Lower lobe of right lung (tissue), 2 donors: Measurements from ENCODE around the gene ESRRA. TPM values are rescaled to one million over a fixed set of nuclear protein-coding genes. Genes with fewer than 3 reads are reported as not detected.

Experiments
- ATAC-seq, 2 donors: fragments of 200-7000 bp; cut with Tn5 transposase; one replicate each; pipeline ENCODE4 v1.9.1; 2020 to 2022; ENCODE audit warnings: mild to moderate bottlenecking in 2 of 2, moderate library complexity in 2 of 2
- DNase-seq: peaks from one replicate; pipeline ENCODE4 v3.0.0-alpha.2; 2020
- H3K27ac ChIP-seq: fragments of 200-600 bp; one replicate; pipeline ENCODE4 v1.8.0; 2022
- H3K27me3 ChIP-seq: fragments of 200-600 bp; one replicate; pipeline ENCODE4 v1.8.0; 2022; ENCODE audit warnings: low read depth
- H3K36me3 ChIP-seq: fragments of 200-600 bp; one replicate; pipeline ENCODE4 v1.8.0; 2022; ENCODE audit warnings: mild to moderate bottlenecking
- H3K4me1 ChIP-seq: fragments of 200-600 bp; one replicate; pipeline ENCODE4 v1.8.0; 2022
- H3K4me3 ChIP-seq: fragments of 200-600 bp; one replicate; pipeline ENCODE4 v1.8.0; 2022; ENCODE audit warnings: mild to moderate bottlenecking
- H3K9me3 ChIP-seq: fragments of 200-600 bp; one replicate; pipeline ENCODE4 v1.8.0; 2022
- intact Hi-C: fragments of 100-400 bp; cut with DNase I; formaldehyde crosslinking; loops from one replicate; pipeline ENCODE4 v1.11.0; 2022
- long read RNA-seq: library from polyadenylated mRNA; unstranded; transcript quantifications from one replicate; pipeline ENCODE4 v2.0.0, GENCODE V29; 2021
- total RNA-seq: library from RNA; stranded (reverse); fragmentation: NEBNext Ultra II Directional; extraction: Animal tissue kit (Norgen Biotek cat#: 25700); gene quantifications from one replicate; pipeline ENCODE4 v1.2.1, GENCODE V29; 2021
- TF ChIP-seq, protein P1 (sequence below): fragments of 200-600 bp; IDR thresholded peaks from one replicate; pipeline ENCODE4 v1.8.0; 2022; ENCODE audit warnings: antibody characterized with exemption, mild to moderate bottlenecking
- donor health status: DM: no; HTN: yes; CAD: no; lungs with severe emphysema.

The ESRRA gene
- total RNA-seq: 47.9 TPM
- long read RNA-seq, transcript ESRRA-203 (7 exons, 2,218 nt): minor isoform, 5 of 159 reads
- long read RNA-seq, transcript ESRRA-202 (7 exons, 2,283 nt): minor isoform, 5 of 159 reads
- long read RNA-seq, transcript ESRRA-201 (7 exons, 2,215 nt): major isoform, 122 of 159 reads
- long read RNA-seq, partial matches to known transcripts: 13 of 159 reads
- long read RNA-seq, other reads (novel, unspliced or antisense): 14 of 159 reads

DNA sequence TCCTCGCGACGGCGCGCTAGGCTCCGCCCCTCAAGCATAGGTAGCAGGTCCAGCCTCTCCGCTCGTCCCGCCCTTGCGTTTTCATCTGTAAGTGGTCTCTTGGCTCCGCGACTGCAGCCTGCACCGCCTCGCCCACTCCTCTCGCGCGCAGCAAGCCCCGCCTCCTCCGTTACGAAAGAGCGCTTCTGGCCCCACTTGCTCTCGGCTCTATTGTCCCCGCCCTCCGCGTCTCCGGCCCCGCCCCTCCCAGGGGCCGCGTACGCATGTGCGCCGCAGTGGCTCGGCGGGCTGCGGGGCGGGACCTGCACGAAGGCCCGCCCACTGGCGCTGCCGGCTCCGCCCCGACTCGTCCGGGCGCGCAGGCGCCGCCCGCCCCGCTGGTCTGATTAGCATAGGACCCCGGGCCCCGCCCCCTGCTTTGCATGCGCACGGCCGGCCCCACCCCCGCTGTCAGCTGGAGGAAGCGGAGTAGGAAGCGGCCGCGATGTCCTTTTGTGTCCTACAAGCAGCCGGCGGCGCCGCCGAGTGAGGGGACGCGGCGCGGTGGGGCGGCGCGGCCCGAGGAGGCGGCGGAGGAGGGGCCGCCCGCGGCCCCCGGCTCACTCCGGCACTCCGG is at the start of gene ESRRA:
TSS of gene ESRRA (plus strand) at position 450 of the 616 bp plus-strand sequence. CDS start 1,656 bp downstream, outside the sequence.
- TF ChIP-seq, protein P1, sequence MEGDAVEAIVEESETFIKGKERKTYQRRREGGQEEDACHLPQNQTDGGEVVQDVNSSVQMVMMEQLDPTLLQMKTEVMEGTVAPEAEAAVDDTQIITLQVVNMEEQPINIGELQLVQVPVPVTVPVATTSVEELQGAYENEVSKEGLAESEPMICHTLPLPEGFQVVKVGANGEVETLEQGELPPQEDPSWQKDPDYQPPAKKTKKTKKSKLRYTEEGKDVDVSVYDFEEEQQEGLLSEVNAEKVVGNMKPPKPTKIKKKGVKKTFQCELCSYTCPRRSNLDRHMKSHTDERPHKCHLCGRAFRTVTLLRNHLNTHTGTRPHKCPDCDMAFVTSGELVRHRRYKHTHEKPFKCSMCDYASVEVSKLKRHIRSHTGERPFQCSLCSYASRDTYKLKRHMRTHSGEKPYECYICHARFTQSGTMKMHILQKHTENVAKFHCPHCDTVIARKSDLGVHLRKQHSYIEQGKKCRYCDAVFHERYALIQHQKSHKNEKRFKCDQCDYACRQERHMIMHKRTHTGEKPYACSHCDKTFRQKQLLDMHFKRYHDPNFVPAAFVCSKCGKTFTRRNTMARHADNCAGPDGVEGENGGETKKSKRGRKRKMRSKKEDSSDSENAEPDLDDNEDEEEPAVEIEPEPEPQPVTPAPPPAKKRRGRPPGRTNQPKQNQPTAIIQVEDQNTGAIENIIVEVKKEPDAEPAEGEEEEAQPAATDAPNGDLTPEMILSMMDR: no peak
- DNase-seq (peak; percentile 100), ATAC-seq (peak; percentile 93 to 96)
- H3K4me1 ChIP-seq: peaks cover 34% of the 10 kb centered on the region
- intact Hi-C loops: no loop called here
- H3K36me3 ChIP-seq: peaks cover 9% of the 10 kb centered on the region
- H3K4me3 ChIP-seq: peak within 1 kb of the TSS; percentile 75
- peaks cover 7% of the 10 kb centered on the region for H3K27me3 ChIP-seq
- no peaks in the 10 kb centered on the region for H3K9me3 ChIP-seq
- H3K27ac ChIP-seq: peak within 1 kb of the TSS; percentile 96

- H3K27ac ChIP-seq: no peak overlapping the region
- H3K27me3 ChIP-seq: no peaks in the 10 kb centered on the region
- ATAC-seq (no peak), DNase-seq (no peak)
- H3K4me1 ChIP-seq: peaks cover 19% of the 10 kb centered on the region
- peaks cover 66% of the 10 kb centered on the region for H3K36me3 ChIP-seq
- intact Hi-C loops: no loop called here
- no peak overlapping the region for H3K4me3 ChIP-seq
- TF ChIP-seq, protein P1: no peak
- no peaks in the 10 kb centered on the region for H3K9me3 ChIP-seq
Measured at GRCh38 chr11:64256300-64256699, 49.0 kb upstream of the ESRRA start.

- TF ChIP-seq, protein P1: no peak
- Histone ChIP-seq H3K36me3 (peaks cover 87% of the 10 kb centered on the region), H3K9me3 (no peaks in the 10 kb centered on the region), H3K27ac (no peak overlapping the region), H3K4me3 (no peak overlapping the region), H3K27me3 (no peaks in the 10 kb centered on the region), H3K4me1 (peaks cover 4% of the 10 kb centered on the region)
- no peak for ATAC-seq
- intact Hi-C loops: no loop called here
- DNase-seq: no peak
Measured at GRCh38 chr11:64258356-64258755, 47.0 kb upstream of the ESRRA start.

DNA sequence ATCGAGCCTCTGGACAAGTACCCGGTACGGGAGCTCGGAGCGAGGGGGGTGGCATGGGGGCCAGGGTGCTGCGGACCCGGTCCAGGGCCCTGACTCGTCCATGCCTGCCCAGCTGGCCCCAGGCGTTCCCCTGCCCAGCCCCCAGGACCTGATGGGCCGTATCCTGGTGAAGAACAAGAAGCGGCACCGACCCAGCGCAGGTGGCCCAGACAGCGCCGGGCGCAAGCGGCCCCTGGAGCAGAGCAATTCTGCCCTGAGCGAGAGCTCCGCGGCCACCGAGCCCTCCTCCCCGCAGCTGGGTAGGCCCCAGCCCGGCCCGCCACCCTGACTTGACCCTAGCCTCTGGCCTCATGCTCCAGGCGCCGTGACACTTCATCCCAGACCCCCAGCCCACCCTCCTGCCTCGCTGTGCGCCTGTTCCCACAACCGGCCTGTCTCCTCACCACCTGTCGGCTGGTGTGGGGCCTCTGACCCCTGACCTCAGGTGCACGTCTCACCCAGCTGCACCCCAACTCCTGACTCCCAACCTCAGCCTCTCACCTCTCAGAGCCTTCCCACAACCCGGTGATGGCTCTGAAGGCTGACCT is 46.3 kb upstream of the ESRRA start:
- Histone ChIP-seq H3K9me3 (no peaks in the 10 kb centered on the region), H3K4me1 (no peaks in the 10 kb centered on the region), H3K4me3 (no peak overlapping the region), H3K27ac (no peak overlapping the region), H3K36me3 (peaks cover 93% of the 10 kb centered on the region), H3K27me3 (no peaks in the 10 kb centered on the region)
- intact Hi-C loops: no loop called here
- no peak for ATAC-seq
- no peak for DNase-seq
- TF ChIP-seq, protein P1: no peak

DNA sequence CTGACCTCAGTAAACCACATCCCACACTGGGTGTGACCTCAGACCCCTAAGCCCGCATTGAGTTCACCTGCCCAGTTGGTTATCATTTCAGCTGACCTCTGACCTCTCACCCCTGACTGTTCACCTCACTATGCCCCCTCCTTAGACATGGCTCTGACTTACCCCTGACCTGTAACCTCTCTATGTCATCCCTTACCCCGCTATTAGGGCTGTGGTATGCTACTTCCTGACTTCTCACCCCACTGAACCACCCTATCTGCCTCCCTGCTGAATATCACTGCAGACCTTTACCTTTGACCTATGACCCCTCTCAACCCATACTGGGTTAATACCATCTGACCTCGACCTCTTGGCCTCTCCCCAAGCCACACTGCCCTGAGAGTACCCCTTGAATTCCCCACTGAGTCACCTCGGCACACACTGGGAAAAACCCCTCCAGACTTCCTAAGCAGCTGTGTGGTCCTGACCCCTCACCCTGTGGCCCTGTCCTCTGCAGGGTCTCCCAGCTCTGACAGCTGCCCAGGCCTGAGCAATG is 45.7 kb upstream of the ESRRA start:
- TF ChIP-seq, protein P1: no peak
- Histone ChIP-seq H3K9me3 (no peaks in the 10 kb centered on the region), H3K4me3 (no peak overlapping the region), H3K27ac (no peak overlapping the region), H3K27me3 (no peaks in the 10 kb centered on the region), H3K4me1 (no peaks in the 10 kb centered on the region), H3K36me3 (peaks cover 95% of the 10 kb centered on the region)
- ATAC-seq (no peak), DNase-seq (no peak)
- intact Hi-C loops: no loop called here
